OCI-LY1 (cell line): ENCODE data around the gene PKIG.

Experiments
- H2AFZ ChIP-seq: fragments of 200-600 bp; sonication (generic), shearing (Covaris generic); 2 replicates; pipeline ENCODE4 v1.6.0; 2014; ENCODE audit warnings: antibody characterized with exemption, mild to moderate bottlenecking, low read length
- H3F3A ChIP-seq: fragments of 200-600 bp; sonication (generic), shearing (Covaris generic); 2 replicates; pipeline ENCODE4 v1.6.0; 2014; ENCODE audit warnings: mild to moderate bottlenecking, antibody characterized with exemption, low read length, moderate library complexity; ENCODE audit not compliant: insufficient read depth
- H3K27ac ChIP-seq: fragments of 200-600 bp; sonication (generic); 2 replicates; pipeline ENCODE4 v1.5.1; 2014; ENCODE audit warnings: low read length, mixed run types, mild to moderate bottlenecking, low read depth; ENCODE audit not compliant: poor library complexity, severe bottlenecking
- H3K27me3 ChIP-seq: fragments of 200-600 bp; sonication (generic); 2 replicates; pipeline ENCODE4 v1.6.0; 2014; ENCODE audit warnings: antibody characterized with exemption, mild to moderate bottlenecking, low read length, moderate library complexity; ENCODE audit not compliant: insufficient read depth
- H3K36me3 ChIP-seq: fragments of 200-600 bp; sonication (generic); 2 replicates; pipeline ENCODE4 v1.6.1; 2014; ENCODE audit warnings: mild to moderate bottlenecking, antibody characterized with exemption, low read length, moderate library complexity, mixed read lengths; ENCODE audit not compliant: insufficient read depth
- H3K4me1 ChIP-seq: fragments of 200-600 bp; sonication (generic); 2 replicates; pipeline ENCODE4 v1.5.1; 2014; ENCODE audit warnings: mild to moderate bottlenecking, low read length, moderate library complexity; ENCODE audit not compliant: insufficient read depth, severe bottlenecking
- H3K4me2 ChIP-seq: fragments of 200-600 bp; sonication (generic), shearing (Covaris generic); 2 replicates; pipeline ENCODE4 v1.6.1; 2014; ENCODE audit warnings: low read length
- H3K4me3 ChIP-seq: fragments of 200-600 bp; sonication (generic); 2 replicates; pipeline ENCODE4 v1.5.1; 2014; ENCODE audit warnings: low read length, low read depth, mild to moderate bottlenecking, mixed read lengths; ENCODE audit not compliant: poor library complexity, severe bottlenecking
- H3K79me2 ChIP-seq: fragments of 200-600 bp; shearing (Covaris generic); 2 replicates; pipeline ENCODE4 v1.6.1; 2016; ENCODE audit warnings: mixed run types, low read length, mixed read lengths; ENCODE audit not compliant: insufficient read depth
- H3K9ac ChIP-seq: fragments of 200-600 bp; sonication (generic), shearing (Covaris generic); 2 replicates; pipeline ENCODE4 v1.6.1; 2014; ENCODE audit warnings: mild to moderate bottlenecking, low read length, mixed read lengths
- H3K9me2 ChIP-seq: fragments of 200-600 bp; sonication (generic), shearing (Covaris generic); 2 replicates; pipeline ENCODE4 v1.6.1; 2014; ENCODE audit warnings: low read depth, mild to moderate bottlenecking, low read length, mixed read lengths
- H3K9me3 ChIP-seq: fragments of 200-600 bp; shearing (Covaris generic); 2 replicates; pipeline ENCODE4 v1.6.1; 2014; ENCODE audit warnings: low read length, mixed read lengths
- H4K20me1 ChIP-seq: fragments of 200-600 bp; sonication (generic), shearing (Covaris generic); 2 replicates; pipeline ENCODE4 v1.6.0; 2016; ENCODE audit warnings: mild to moderate bottlenecking, low read length; ENCODE audit not compliant: insufficient read depth
- CTCF ChIP-seq: fragments of 200-600 bp; sonication (generic), shearing (Covaris generic); IDR thresholded peaks from 2 replicates; pipeline ENCODE4 v1.5.1; 2017; ENCODE audit warnings: mild to moderate bottlenecking, antibody characterized with exemption, low read length, moderate library complexity, mixed read lengths
- EZH2 ChIP-seq: fragments of 200-600 bp; sonication (generic), shearing (Covaris generic); IDR thresholded peaks from 2 replicates; pipeline ENCODE4 v1.8.0; 2017; ENCODE audit warnings: borderline replicate concordance, mixed run types, mild to moderate bottlenecking, antibody characterized with exemption, low read length, moderate library complexity, mixed read lengths

The PKIG gene

GRCh38 chr20:44629542-44629941 lies 47.2 kb downstream of the PKIG start:
- H2AFZ ChIP-seq, result no peak overlapping the region
- H3K27ac ChIP-seq, result no peak overlapping the region
- no peaks in the 10 kb centered on the region for H3K9me2 ChIP-seq
- no peaks in the 10 kb centered on the region for H3K4me1 ChIP-seq
- H3K4me3 ChIP-seq, result no peak overlapping the region
- H3K4me2 ChIP-seq, result no peak overlapping the region
- TF ChIP-seq EZH2 (no peak), CTCF (no peak)
- no peaks in the 10 kb centered on the region for H3F3A ChIP-seq
- H4K20me1 ChIP-seq, result no peaks in the 10 kb centered on the region
- H3K9ac ChIP-seq, result no peak overlapping the region
- no peaks in the 10 kb centered on the region for H3K9me3 ChIP-seq
- H3K27me3 ChIP-seq, result no peaks in the 10 kb centered on the region
- H3K36me3 ChIP-seq, result peaks cover 14% of the 10 kb centered on the region
- no peaks in the 10 kb centered on the region for H3K79me2 ChIP-seq

DNA sequence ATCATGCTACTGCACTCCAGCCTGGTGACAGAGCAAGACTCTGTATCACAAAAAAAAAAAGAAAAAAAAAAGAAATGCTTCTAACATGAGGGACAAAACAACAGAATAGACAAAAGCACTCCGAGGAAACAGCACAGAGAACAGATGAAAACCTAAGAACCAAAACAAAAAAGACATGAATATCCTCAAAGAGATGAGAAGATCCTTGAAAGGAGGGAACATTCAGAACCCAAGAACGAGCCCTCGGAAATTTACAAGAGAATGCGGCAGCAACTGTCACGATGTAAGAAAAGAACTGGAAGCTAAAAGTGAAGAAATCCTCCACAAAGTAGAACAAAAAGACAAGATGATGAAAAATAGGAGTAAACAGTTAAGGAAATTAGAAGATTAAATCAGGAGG lies 47.9 kb downstream of the PKIG start:
- Histone ChIP-seq H3K4me3 (no peak overlapping the region), H3K9ac (no peak overlapping the region), H2AFZ (no peak overlapping the region), H3K4me2 (no peak overlapping the region), H3F3A (no peaks in the 10 kb centered on the region), H3K27me3 (no peaks in the 10 kb centered on the region), H4K20me1 (no peaks in the 10 kb centered on the region), H3K36me3 (peaks cover 15% of the 10 kb centered on the region; the same call in 1 of the 2 replicates), H3K9me2 (no peaks in the 10 kb centered on the region), H3K27ac (no peak overlapping the region), H3K9me3 (no peaks in the 10 kb centered on the region), H3K79me2 (no peaks in the 10 kb centered on the region), H3K4me1 (no peaks in the 10 kb centered on the region)
- TF ChIP-seq EZH2, result no peak
- no peak for TF ChIP-seq CTCF

DNA sequence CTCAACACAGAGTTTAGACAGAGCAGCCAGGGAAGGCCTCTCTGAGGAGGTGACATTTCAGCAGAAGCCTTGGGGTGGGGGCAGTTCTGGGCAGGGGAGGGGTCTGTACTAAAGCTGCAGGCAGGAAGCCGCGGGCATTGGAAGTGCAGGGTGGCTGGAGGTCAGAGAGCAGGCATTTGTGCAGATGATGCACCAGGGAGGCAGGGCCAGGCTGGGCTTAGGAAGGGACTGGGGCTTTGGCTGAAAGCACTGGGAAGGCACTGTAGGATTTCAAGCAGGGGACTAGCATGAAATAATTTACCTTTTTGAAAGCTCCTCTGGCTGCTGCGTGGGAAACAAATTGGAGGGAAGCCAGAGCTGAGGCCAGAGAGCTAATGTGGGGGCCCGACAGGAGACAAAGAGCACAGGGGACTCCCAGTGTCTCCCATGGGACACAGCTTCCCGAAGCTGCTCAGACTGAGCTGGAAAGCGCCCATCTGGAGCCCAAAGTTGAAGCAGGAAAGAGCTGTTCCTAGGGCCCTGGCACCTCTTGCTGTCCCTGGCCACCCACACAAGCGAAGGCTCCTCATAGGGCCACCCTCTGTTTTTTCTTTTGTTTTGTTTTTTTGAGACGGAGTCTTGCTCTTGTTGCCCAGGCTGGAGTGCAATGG lies 49.8 kb downstream of the PKIG start:
- H3K4me3 ChIP-seq, result no peak overlapping the region
- H3K27me3 ChIP-seq, result no peaks in the 10 kb centered on the region
- no peak overlapping the region for H3K27ac ChIP-seq
- no peaks in the 10 kb centered on the region for H3K4me1 ChIP-seq
- no peak overlapping the region for H2AFZ ChIP-seq
- H3F3A ChIP-seq, result no peaks in the 10 kb centered on the region
- no peak for TF ChIP-seq EZH2
- no peak for TF ChIP-seq CTCF
- no peak overlapping the region for H3K4me2 ChIP-seq
- H3K36me3 ChIP-seq, result peaks cover 19% of the 10 kb centered on the region; the same call in 1 of the 2 replicates
- H3K79me2 ChIP-seq, result no peaks in the 10 kb centered on the region
- H3K9me3 ChIP-seq, result no peaks in the 10 kb centered on the region; the same call in 1 of the 2 replicates
- no peaks in the 10 kb centered on the region for H4K20me1 ChIP-seq
- no peaks in the 10 kb centered on the region for H3K9me2 ChIP-seq
- H3K9ac ChIP-seq, result no peak overlapping the region
